Fibroblast of skin of abdomen (primary cell): ENCODE data around the gene PHKB. TPM values are rescaled to one million over a fixed set of nuclear protein-coding genes. Genes with fewer than 3 reads are reported as not detected.
"Not testable (repeated sequence)": the region's sequence is repeated elsewhere in the genome, so short reads cannot be mapped to it uniquely, and the experiment has no call there.

Source experiments
- DNase-seq: peaks from one replicate; pipeline ENCODE4 v3.0.0-alpha.2; 2013
- polyA plus RNA-seq, 2 experiments: library from polyadenylated mRNA; unstranded; fragments of 120-200 nt; gene quantifications; one replicate each; pipeline ENCODE4 v1.2.1, GENCODE V29; 2013; ENCODE audit not compliant: insufficient read length in 2 of 2

PHKB gene
- 48.8 TPM for polyA plus RNA-seq (2013, experiment 1 of 2; ENCODE audit: insufficient read length)
- polyA plus RNA-seq (2013, experiment 2 of 2; ENCODE audit: insufficient read length), result 49.9 TPM

DNA sequence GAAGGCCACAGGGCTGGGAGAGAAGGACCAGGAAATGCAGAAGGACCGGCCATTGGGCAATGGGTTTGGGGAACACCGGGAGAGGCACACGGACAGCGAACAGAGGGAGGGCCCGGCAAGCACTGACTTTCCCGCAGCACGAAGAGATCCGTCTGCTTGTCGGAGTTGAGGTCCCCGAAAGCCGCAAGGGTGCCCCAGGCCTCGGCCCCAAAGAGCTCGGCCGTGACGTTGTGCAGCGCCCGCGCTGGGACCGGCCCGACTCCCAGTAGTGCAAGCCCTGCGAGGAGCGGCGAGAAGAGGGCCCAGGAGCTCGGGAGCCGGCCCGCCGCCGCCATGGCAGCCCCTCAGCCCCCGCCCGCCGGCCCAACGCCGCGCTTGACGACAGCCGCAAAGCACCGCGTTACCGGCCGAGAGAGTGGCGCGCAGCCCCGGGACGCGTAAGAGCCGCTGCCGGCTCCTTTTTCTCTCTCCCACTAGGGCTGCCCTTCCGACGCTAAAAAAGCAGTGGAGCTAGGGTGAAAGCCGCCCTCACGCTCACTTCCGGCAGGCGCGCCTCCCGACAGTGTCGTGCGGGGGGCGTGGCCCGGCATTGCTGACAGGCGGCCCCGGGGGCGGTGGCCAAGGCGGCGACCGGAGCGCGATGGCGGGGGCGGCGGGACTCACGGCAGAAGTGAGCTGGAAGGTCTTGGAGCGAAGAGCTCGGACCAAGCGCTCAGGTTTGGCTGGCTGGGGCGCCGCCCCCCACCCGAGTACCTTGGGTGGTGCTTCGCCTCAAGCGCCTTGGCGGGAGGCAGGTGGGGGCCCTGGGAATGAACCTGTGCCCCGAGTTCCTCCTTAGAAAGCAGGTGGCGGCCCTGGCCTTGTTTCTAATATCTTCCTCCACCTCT lies at the start of gene PHKB, which contains the start of gene ITFG1:
Gene PHKB, plus strand, starts transcription at position 621 of the 887 bp plus-strand sequence. Its CDS starts 20 bp downstream, at position 641.
Gene ITFG1, minus strand, starts transcription at position 353 of the 887 bp plus-strand sequence. Its CDS starts 18 bp downstream, at position 335.
- DNase-seq, result peak; percentile 94

DNA sequence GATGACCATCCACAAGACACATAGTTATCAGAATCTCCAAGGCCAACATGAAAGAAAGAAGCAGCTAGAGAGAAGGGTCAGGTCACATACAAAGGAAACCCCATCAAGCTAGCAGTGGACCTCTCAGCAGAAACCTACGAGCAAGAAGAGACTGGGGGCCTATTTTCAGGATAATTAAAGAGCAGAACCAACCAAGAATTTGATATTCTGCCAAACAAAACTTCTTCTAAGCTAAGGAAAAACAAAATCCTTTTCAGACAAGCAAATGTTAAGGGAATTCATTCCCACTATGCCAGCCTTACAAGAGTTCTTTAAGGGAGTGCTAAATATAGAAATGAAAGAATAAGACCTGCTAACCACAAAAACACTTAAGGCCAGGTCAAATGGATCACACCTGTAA lies 48.1 kb upstream of the PHKB start:
- DNase-seq, result no peak

DNA sequence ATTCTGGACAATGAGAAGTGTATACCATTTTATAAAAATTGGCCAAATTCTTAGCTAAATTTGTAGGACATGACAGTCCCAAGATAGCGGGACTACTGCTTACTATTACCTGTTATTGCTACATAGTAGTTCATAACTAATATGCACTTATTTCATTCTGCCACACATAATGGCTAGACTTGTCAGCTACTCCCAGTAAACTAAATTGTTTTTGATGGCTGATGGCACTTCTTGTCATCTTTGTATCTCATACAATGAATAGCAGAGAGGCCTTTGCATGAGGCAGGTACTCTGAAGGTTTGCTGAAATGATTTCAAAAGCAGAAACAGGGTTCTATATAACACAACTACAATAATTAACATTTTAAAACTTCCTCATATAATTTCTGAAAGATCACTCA lies 44.3 kb upstream of the PHKB start:
- no peak for DNase-seq

DNA sequence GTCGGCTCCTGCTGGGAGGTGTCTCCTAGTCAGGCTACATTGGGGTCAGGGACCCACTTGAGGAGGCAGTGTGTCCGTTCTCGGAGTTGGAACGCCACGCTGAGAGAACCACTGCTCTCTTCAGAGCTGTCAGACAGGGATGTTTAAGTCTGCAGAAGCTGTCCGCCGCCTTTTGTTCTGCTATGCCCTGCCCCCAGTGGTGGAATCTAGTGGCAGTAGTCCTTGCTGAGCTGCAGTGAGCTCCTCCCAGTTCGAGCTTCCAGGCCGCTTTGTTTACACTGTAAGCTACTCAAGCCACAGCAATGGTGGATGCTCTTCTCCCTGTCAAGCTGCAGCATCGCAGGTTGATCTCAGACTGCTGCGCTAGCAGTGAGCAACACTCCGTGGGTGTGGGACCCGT lies 36.3 kb upstream of the PHKB start:
- no peak for DNase-seq

DNA sequence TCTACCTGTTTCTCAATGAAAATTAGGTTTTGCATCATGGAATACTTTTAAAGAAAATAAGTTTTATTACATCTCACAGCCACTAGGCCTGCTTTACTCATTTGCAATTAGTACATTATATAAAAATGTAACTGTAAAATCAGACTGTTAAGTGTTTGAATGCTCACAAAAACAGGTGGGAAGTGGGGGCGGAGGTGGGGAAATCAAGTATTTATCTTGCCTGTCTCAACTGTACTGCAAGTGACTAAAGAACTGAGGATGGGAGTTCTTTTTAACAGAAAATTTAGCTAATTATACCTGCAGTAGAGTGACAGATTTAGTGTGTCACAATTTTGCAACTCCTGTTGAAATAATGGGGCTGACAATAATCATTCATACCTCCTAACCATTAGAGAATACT lies 34.3 kb upstream of the PHKB start:
- no peak for DNase-seq

DNA sequence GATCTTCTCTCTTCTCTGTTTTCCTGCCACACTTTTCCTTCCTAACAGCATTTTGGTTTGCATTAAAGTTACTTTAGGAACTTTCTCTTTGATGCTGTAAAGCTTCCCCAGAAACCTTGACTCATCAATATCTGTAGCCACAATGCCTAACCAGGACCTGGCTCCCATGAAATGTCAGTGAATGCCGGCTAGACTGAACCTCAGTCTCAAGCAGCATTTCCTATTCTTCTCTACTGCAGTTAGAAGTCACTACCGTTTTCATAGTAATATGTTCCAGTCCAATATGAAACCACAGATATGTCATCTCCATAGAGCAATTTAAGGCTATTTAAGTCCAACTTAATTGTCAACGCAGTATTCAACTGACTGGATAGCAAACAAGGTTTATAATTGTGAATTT lies 29.2 kb upstream of the PHKB start:
- DNase-seq, result no peak

DNA sequence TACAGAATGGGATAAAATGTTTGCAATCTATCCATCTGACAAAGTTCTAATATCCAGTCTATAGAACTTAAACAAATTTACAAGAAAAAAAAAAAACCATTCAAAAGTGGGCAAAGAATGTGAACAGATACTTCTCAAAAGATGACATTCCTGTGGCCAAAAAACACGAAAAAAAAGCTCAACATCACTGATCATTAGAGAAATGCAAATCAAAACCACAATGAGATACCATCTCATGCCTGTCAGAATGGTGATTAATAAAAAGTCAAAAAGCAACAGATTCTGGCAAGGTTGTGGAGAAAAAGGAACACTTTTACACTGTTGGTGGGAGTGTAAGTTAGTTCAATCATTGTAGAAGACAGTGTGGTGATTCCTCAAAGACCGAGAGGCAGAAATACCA lies 26.9 kb upstream of the PHKB start:
- peak; percentile 21 for DNase-seq

DNA sequence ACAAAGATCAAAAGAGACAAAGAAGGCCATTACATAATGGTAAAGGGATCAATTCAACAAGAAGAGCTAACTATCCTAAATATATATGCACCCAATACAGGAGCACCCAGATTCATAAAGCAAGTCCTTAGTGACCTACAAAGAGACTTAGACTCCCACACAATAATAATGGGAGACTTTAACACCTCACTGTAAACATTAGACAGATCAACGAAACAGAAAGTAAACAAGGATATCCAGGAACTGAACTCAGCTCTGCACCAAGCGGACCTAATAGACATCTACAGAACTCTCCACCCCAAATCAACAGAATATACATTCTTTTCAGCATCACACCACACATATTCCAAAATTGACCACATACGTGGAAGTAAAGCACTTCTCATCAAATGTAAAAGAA lies 21.1 kb upstream of the PHKB start:
- DNase-seq, result not testable (repeated sequence)

DNA sequence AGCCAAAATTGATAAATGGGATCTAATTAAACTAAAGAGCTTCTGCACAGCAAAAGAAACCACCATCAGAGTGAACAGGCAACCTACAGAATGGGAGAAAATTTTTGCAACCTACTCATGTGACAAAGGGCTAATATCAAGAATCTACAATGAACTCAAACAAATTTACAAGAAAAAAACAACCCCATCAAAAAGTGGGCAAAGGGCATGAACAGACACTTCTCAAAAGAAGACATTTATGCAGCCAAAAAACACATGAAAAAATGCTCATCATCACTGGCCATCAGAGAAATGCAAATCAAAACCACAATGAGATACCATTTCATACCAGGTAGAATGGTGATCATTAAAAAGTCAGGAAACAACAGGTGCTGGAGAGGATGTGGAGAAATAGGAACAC lies 18.2 kb upstream of the PHKB start:
- not testable (repeated sequence) for DNase-seq

DNA sequence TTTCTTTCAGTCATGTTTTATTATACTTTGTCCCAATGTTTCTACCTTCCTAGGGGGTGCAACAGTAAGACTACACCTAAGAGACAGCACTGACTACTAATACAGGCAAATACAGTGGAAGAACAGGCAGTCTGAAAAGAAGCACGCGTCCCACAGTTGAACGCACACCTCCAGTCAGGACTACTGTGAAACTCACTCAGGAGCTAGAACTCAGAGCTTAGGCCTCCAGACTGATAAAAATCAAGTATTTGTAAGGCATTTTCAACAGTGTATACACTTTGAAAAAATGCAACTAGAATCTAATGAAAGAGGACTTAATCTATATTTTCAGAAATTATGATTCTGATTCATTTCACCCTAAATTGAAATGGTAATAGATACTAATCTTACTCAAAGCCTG lies 14.7 kb upstream of the PHKB start:
- DNase-seq, result no peak

DNA sequence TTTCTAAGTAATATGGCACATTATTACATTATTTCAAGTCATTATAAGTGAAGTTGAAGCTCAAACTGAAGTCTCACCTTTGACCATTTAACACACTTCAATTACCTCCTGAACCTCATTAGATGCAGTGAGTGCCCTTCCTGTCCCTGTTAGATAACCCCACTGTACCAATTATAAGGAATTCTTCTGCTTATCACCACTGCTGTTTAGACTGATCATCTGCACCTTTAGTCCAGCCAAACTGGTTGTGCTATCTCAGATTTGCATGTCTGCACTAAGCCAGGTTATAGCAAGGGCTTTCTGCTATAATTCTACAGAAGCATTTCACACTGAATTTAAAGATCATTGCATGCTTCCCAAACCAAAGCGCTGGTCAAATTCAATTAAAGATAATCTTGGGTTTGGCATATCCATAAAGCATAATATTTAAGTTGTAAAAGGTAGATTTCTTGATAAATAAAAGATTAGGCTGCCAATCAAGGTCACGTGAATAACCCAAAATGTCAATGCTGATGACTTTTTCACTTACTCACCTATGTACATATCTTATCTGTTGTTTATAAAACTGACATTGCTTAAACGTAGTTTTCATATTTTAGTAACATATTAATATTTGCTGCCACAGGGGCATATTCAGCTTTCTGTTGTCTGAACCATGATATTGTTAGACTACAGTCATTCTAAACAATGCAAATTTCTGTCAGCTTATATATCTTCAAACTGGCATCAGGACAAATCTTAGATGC lies 12.1 kb upstream of the PHKB start:
- DNase-seq, result no peak

DNA sequence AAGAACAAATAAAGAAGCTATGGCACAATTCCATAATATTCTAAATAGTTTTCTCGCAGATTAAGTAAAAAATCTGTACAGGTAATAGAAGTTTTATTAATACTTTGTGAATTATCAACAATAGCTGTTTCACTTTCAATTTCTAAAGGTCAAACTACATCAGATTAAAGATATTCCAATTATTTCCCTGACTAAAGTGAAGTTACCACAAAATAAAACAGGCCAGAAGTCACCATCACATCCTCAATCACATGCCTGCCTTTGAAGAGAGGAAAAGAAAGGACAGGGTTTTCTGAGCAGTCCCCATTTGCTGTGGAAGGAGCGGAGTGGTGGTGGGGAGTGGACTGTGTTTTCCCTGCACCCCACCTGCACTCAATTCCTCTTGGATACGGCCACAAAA lies 11.3 kb upstream of the PHKB start:
- no peak for DNase-seq

DNA sequence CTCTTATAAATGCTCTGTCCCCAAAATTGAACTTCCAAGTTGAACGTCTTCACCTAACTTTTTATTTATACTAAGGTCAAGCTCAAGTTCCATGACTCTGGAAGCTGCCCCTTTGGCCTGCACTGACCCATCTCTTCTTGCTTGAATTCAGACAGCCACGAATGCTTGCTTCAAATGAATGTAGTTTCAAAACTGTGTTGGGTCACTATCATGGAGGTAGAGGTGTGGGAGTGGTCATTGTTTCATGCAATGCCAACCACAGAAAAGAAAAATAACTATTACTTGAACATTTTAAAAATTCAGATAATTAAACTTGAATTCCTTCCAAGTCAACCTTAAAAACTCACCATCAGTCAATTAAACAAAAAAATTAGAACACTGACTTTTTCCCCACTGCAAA lies 2.8 kb upstream of the PHKB start:
- DNase-seq, result no peak

DNA sequence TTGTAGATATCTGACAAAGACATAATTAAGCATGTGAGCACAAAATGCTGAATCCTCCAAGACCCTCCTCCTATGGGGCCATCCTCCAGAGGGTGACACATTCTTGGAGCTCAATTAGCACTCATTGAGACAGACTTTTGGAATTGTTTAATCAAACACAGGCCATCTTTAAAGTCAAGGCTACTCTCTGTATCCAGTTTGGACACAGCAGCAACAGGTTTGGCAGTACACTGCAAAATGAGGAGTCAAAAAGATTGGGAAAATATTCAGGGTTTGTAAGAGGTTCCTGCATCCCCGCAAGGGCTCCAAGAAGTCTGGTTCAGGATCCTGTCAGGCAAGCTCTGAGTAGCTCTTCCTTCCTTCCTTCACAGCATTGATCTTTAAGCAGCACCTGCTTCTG lies 1.5 kb upstream of the PHKB start:
- no peak for DNase-seq

DNA sequence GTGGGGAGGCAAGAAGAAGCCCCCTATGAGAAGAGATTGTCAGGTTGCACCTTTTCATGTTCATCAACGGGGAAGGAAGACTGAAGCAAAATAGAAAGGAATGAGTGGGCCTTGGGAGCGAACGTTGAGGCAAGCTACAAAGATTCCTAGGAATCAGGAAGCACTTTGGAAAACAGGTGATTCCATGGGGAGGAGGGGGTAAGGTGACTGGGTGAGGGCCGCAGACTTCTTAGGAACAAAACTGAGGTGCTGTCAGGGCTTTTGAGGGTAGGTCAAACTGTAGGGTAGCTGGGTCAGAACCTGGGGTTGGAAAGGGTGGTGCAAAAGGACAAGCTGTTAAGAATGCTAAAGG lies 796 bp upstream of the PHKB start:
- no peak for DNase-seq

DNA sequence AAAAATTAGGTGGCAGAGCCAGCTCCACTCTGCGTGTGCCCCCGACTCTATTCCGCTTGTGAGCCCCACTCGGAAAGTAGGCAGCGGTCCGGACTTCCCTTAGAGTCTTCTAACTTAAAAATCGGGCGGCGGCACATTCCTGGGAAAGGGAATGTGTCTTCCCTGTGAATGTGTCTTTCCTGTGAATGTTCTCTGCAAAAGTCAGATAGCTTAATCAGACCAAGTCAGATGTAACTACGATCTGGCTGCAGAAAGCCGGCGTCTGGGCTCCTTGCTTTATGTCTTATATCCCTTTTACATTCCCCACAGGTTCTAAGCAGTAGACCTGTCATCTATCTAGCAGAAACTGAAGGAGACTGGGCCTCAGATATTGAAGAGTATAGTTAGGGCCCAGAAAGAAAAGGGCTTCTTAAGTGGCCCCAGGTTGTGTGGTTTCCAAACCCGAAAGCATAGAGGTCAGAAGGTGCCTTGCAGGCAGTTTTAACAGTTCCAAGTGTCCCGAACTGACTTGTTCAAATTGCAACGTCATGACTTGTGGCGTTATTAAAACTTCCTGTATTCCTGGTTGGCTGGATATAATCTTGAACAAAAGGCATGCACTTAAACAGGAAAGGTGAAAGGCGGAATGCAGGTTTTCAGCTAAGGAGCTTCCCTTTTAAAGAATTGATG lies 601 bp downstream of the PHKB start:
- DNase-seq, result peak; percentile 37

DNA sequence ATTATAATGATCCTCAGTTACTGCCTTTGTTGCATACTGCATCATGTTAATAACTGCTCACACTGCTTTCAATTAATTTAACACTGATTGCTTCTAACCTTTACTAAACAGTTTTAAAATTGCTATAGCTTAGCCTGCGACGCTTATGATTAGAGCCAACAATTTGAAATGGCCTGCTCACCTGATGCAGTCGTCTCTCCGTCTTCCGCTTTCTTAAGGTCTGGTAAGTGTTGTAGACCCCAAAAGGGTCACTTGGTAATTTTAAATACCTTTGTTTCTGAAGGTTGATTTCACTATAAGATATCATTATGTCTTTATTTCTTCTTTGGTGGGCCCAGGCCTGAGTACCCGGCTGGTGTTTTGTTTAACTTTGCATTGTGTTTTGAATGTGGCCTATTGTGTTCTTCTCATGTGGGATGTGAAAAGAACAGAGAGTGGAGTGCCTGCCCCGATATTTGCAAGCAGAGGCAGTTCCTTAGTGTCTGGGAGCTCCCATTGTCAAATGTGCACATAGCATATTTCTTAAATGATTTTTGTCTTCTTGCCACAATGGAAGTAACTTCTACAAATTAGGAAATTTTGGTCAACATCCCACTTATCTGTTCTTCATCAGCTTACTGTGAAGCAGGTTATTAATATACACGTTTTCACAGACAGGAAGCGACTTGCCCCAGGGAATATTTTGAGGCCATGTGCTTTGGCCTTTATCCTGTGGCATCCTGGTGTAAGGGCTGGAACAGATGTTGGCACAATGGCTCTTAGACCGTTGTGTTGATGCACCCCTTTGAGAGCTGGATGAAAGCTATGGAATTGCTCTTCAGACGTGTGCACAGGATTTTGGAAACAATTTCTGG lies 2.9 kb downstream of the PHKB start:
- DNase-seq, result no peak

DNA sequence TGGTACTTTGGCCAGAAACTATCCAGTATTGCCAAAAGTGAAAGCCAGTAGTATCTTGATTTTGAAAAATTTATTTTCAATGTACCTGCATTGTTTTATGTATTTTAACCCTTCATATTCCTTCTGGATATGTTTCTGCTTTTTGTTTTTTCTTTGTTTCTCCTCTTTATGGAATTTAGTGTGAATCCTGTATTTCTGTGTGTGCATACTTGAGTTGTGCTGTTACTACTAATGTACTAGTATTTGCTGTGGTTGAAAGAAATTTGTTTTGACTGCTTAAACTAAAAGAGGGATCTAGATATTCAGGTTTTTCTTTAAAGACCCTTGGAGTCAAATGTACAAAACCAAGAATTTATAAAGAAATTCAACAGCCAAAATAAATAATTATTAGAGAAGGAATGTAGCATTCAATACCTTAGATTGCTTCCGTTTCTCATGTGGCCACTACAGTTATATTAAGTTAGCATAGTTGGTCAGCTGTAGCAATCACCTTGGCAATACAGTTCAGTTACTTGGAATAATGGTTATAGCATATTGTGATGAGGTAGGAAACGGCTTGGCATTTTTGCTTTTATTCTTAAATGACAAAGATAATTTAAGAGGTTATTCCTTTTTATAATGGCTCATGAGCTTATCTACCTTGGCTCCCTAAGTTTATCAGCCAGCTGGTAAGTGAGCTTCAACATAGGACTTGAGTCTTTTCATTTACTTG lies 4.9 kb downstream of the PHKB start:
- no peak for DNase-seq

DNA sequence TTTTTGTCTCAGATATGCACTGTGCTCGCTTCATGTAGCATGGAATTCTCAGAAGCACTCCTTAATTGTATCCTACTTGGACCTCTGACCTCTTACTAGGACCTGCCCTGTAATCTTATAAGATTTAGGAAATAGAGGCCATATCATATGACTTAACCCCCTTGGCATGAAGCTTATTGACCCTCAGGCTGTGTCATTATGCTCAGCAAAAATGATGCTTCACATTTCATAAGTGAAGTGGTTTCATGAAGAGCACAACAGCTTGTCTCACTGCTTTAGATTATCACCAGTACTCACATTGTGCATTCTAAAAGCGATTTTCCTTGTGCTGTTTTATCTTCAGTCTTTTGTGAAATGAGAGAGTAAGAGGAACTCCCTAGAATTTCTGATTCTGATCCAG lies 6.4 kb downstream of the PHKB start:
- no peak for DNase-seq

DNA sequence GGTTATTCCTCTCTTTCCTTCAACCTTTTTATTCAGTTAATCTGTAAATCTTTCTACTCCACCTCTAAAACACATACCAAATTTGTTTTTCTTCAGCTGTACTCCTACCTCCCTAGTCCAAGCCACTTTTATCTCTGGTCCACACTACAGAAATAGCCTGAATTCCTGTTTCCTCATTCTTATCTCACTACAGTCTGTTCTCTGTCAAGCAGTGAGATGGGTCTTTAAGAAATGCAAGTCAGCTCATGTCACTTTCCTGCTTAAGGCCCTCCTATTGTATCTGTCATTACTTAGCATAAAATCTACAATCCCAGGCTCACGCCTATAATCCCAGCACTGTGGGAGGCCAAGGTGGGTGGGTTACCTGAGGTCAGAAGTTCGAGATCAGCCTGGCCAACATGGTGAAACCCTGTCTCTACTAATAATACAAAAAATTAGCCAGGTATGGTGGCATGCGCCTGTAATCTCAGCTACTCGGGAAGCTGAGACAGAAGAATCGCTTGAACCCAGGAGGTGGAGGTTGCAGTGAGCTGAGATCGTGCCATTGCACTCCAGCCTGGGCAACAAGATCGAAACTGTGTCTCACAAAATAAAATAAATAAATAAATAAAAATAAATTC lies 7.0 kb downstream of the PHKB start:
- not testable (repeated sequence) for DNase-seq

DNA sequence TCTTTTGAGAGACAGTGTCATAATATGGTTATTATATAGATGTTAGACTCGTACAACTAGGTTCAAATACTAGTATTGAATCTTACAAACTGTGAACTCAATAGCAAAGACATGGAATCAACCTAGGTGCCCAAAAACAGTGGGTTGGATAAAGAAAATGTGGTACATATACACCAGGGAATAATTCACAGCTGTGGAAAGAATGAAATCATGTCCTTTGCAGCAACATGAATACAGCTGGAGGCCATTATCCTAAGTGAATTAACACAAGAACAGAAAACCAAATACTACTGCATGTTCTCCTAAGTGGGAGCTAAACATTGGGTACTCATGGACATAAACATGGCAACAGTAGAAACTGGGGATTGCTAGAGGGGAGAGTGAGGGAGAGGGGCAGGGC lies 8.1 kb downstream of the PHKB start:
- DNase-seq, result no peak
